ENCODE results near the gene PIM2. TPM values are rescaled to one million over a fixed set of nuclear protein-coding genes. Genes with fewer than 3 reads are reported as not detected.

The PIM2 gene
- total and polyA plus RNA-seq, 2 of the 13 experiments (the other 11 are each of a cell fraction or from before 2014, with no cell fraction given), result 14.4 to 15.8 TPM

- TF ChIP-seq SIX1 (CRISPR knock-in tag; IDR thresholded peaks at IDR 0.05; ENCODE audit: borderline replicate concordance), result no peak
- peak; percentile 50; the same call in 1 of the 2 replicates for TF ChIP-seq ZMYM4 (CRISPR knock-in tag; IDR thresholded peaks at IDR 0.05)
- no peak for TF ChIP-seq KAT2B (IDR thresholded peaks at IDR 0.05; ENCODE audit: borderline replicate concordance, low read depth, low read length)
- peak; percentile 15; the same call in 1 of the 2 replicates for TF ChIP-seq GATA4 (IDR thresholded peaks at IDR 0.05; ENCODE audit: borderline replicate concordance, low read depth)
- no peak for TF ChIP-seq TOE1 (CRISPR knock-in tag; IDR thresholded peaks at IDR 0.05)
- no peak for TF ChIP-seq CENPX (CRISPR knock-in tag; IDR thresholded peaks at IDR 0.05)
- TF ChIP-seq ZNF124 (CRISPR knock-in tag; IDR thresholded peaks at IDR 0.05), result no peak
- peak; percentile 36; the same call in 1 of the 2 replicates for TF ChIP-seq SALL1 (CRISPR knock-in tag; IDR thresholded peaks at IDR 0.05)
- TF ChIP-seq ZNF670 (CRISPR knock-in tag; IDR thresholded peaks at IDR 0.05; ENCODE audit: borderline replicate concordance), result no peak
- no peak for TF ChIP-seq REST (IDR thresholded peaks at IDR 0.05; ENCODE audit: borderline replicate concordance in 1 of 2, low read depth in 1 of 2, low read length in 2 of 2)
- no peak for TF ChIP-seq HNRNPH1 (optimal IDR thresholded peaks at IDR 0.05; ENCODE audit: low read depth, low read length)
- TF ChIP-seq CREM (IDR thresholded peaks at IDR 0.05), result peak; percentile 72; the same call in 1 of the 2 replicates
- no peak for TF ChIP-seq CREM (CRISPR knock-in tag; IDR thresholded peaks at IDR 0.05)
- TF ChIP-seq, protein P1, sequence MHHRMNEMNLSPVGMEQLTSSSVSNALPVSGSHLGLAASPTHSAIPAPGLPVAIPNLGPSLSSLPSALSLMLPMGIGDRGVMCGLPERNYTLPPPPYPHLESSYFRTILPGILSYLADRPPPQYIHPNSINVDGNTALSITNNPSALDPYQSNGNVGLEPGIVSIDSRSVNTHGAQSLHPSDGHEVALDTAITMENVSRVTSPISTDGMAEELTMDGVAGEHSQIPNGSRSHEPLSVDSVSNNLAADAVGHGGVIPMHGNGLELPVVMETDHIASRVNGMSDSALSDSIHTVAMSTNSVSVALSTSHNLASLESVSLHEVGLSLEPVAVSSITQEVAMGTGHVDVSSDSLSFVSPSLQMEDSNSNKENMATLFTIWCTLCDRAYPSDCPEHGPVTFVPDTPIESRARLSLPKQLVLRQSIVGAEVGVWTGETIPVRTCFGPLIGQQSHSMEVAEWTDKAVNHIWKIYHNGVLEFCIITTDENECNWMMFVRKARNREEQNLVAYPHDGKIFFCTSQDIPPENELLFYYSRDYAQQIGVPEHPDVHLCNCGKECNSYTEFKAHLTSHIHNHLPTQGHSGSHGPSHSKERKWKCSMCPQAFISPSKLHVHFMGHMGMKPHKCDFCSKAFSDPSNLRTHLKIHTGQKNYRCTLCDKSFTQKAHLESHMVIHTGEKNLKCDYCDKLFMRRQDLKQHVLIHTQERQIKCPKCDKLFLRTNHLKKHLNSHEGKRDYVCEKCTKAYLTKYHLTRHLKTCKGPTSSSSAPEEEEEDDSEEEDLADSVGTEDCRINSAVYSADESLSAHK (CRISPR knock-in tag; IDR thresholded peaks at IDR 0.05; ENCODE audit: borderline replicate concordance), result no peak
- TF ChIP-seq YEATS2 (CRISPR knock-in tag; IDR thresholded peaks at IDR 0.05; ENCODE audit: borderline replicate concordance), result peak; percentile 35; the same call in 1 of the 2 replicates
- TF ChIP-seq DPF2 (CRISPR knock-in tag; IDR thresholded peaks at IDR 0.05; ENCODE audit: borderline replicate concordance, low read depth), result no peak
- TF ChIP-seq SOX13 (IDR thresholded peaks at IDR 0.05), result no peak
- no peak for TF ChIP-seq SOX13 (CRISPR knock-in tag; conservative IDR thresholded peaks at IDR 0.05 in 1 of 2, IDR thresholded peaks at IDR 0.05 in 1 of 2)
- no peak; the same call in 1 of the 2 replicates for TF ChIP-seq KMT2A (CRISPR knock-in tag; IDR thresholded peaks at IDR 0.05)
- no peak for TF ChIP-seq GFI1 (CRISPR knock-in tag; IDR thresholded peaks at IDR 0.05; ENCODE audit: borderline replicate concordance)
- no peak for TF ChIP-seq HOXA9 (CRISPR knock-in tag; IDR thresholded peaks at IDR 0.05; ENCODE audit: borderline replicate concordance)
- no peak for TF ChIP-seq ZBTB21 (CRISPR knock-in tag; IDR thresholded peaks at IDR 0.05)
- TF ChIP-seq ZBTB2 (CRISPR knock-in tag; IDR thresholded peaks at IDR 0.05; ENCODE audit: low read depth), result no peak
Measured at GRCh38 chrX:48897625-48898306, 21.1 kb downstream of the PIM2 start, which contains the start of the genes PQBP1 and TIMM17B (continued).

Data from HepG2 (cell line).